Activated T-cell treated with anti-CD3 and anti-CD28 coated beads, Interleukin-2, amount 50 U/mL, for 24 hours (primary cell): Measurements from ENCODE around the gene KLHDC4.
"Not testable (repeated sequence)": the region's sequence is repeated elsewhere in the genome, so short reads cannot be mapped to it uniquely, and the experiment has no call there.

ENCODE experiments used
- DNase-seq: peaks from one replicate; pipeline ENCODE4 v3.0.0-alpha.2; 2020
- H3K27ac Mint-ChIP-seq: 2 replicates; pipeline ENCODE4 v1.8.0; 2020; ENCODE audit warnings: mild to moderate bottlenecking, mixed read lengths
- H3K27me3 Mint-ChIP-seq: 2 replicates; pipeline ENCODE4 v1.8.0; 2020; ENCODE audit warnings: mixed read lengths
- H3K36me3 Mint-ChIP-seq: 2 replicates; pipeline ENCODE4 v1.8.0; 2020; ENCODE audit warnings: low read depth, mixed read lengths
- H3K4me1 Mint-ChIP-seq: 2 replicates; pipeline ENCODE4 v1.8.0; 2020; ENCODE audit warnings: low read depth, mixed read lengths
- H3K4me3 Mint-ChIP-seq: 2 replicates; pipeline ENCODE4 v1.8.0; 2020; ENCODE audit warnings: mild to moderate bottlenecking, moderate library complexity, mixed read lengths
- H3K9me3 Mint-ChIP-seq: 2 replicates; pipeline ENCODE4 v1.8.0; 2020; ENCODE audit warnings: mixed read lengths

The KLHDC4 gene

DNA sequence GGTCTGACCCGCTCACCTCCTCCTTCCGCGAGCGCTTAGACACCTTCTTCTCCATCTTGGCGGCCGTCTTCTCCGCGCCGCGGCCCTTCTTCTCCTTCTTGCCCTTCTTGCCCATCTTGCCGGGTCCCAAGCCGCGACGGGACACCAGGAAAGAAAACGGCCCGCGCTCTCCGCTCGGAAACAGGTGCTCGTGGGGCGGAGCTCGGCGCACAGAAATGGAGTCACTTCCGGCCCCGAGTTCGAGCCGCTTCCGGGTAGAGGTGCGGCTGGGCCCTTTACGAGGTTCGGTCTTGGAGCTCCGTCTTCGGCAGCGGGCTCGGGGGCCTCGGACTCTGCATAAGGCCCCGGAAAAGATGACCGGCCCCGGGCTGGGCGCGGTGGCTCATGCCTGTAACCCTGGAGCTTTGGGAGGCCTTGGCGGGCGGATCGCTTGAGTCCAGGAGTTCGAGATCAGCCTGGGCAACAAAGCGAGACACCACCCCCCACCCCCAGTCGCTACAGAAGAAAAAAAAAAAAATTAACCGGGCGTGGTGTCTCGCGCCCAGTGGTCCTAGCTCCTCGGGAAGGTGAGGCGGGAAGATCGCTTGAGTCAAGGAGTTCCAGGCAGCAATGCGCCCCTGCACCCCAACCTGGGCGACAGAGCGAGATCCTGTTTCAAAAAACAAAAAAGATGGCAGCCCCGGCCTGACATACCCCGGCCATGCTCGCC is at the start of gene KLHDC4:
Gene KLHDC4 (minus strand): TSS at position 211 of the 709 bp plus-strand sequence. CDS start 96 bp downstream, at position 115.
- Mint-ChIP-seq H3K36me3 (peaks cover 48% of the 10 kb centered on the region), H3K4me3 (peak within 1 kb of the TSS; percentile 99), H3K27me3 (no peaks in the 10 kb centered on the region), H3K4me1 (peaks cover 42% of the 10 kb centered on the region), H3K9me3 (no peaks in the 10 kb centered on the region), H3K27ac (peak within 1 kb of the TSS; percentile 99)
- DNase-seq: peak; percentile 93

DNA sequence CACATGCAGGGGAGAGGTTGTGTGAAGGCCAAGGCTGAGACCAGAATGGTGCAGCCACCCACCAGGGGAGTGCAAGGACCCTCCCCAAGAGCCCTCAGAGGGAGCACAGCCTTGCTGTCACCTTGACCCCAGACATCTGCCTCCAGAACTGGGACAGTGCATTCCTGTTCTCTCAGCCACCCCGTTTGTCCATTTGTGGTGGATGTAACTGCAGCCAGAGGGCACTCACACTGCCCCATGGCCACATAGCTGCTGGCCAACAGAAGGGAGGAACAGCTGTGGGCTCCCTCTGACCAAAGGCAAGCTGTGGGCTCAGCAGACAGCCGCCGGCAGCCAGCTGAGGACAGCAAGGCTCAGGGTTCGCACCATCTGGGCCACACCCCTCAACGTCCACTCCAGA is 49.8 kb upstream of the KLHDC4 start:
- H3K4me1 Mint-ChIP-seq: peaks cover 4% of the 10 kb centered on the region
- peaks cover 3% of the 10 kb centered on the region for H3K27me3 Mint-ChIP-seq
- peaks cover 22% of the 10 kb centered on the region for H3K9me3 Mint-ChIP-seq
- peak overlapping the region; percentile 35 for H3K27ac Mint-ChIP-seq
- no peak overlapping the region for H3K4me3 Mint-ChIP-seq
- H3K36me3 Mint-ChIP-seq: no peaks in the 10 kb centered on the region
- no peak for DNase-seq

- Mint-ChIP-seq H3K4me1 (peaks cover 23% of the 10 kb centered on the region), H3K36me3 (no peaks in the 10 kb centered on the region), H3K4me3 (no peak overlapping the region), H3K9me3 (peaks cover 7% of the 10 kb centered on the region), H3K27me3 (peaks cover 3% of the 10 kb centered on the region), H3K27ac (peak overlapping the region; percentile 3)
- no peak for DNase-seq
Measured at GRCh38 chr16:87812200-87812656, 46.4 kb upstream of the KLHDC4 start.

DNA sequence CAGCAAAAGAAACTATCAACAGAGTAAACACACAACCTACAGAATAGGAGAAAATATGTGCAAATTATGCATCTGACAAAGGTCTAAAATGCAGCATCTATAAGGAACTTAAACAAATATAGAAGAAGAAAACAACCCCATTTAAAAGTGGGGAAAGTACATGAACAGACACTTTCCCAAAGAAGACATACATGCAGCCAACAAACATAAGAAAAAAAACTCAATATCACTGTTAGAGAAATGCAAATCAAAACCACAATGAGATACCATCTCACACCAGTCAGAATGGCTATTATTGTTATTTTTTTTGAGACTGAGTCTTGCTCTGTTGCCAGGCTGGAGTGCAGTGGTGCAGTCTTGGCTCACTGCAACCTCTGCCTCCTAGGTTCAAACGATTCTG is 45.7 kb upstream of the KLHDC4 start:
- not testable (repeated sequence) for DNase-seq, H3K36me3 Mint-ChIP-seq, H3K9me3 Mint-ChIP-seq, H3K27ac Mint-ChIP-seq, H3K4me3 Mint-ChIP-seq, H3K27me3 Mint-ChIP-seq
- H3K4me1 Mint-ChIP-seq: peaks cover 31% of the 10 kb centered on the region

- Mint-ChIP-seq H3K27ac (peak overlapping the region; percentile 52), H3K4me1 (peaks cover 39% of the 10 kb centered on the region), H3K9me3 (no peaks in the 10 kb centered on the region), H3K36me3 (peaks cover 3% of the 10 kb centered on the region), H3K4me3 (no peak overlapping the region), H3K27me3 (peaks cover 3% of the 10 kb centered on the region)
- no peak for DNase-seq
Measured at GRCh38 chr16:87809150-87809902, 43.5 kb upstream of the KLHDC4 start.

- no peaks in the 10 kb centered on the region for H3K9me3 Mint-ChIP-seq
- peak overlapping the region; percentile 23 for H3K27ac Mint-ChIP-seq
- no peak overlapping the region for H3K4me3 Mint-ChIP-seq
- H3K4me1 Mint-ChIP-seq: peaks cover 39% of the 10 kb centered on the region
- peaks cover 3% of the 10 kb centered on the region for H3K27me3 Mint-ChIP-seq
- H3K36me3 Mint-ChIP-seq: peaks cover 3% of the 10 kb centered on the region
- no peak for DNase-seq
Measured at GRCh38 chr16:87808108-87808507, 42.3 kb upstream of the KLHDC4 start.

DNA sequence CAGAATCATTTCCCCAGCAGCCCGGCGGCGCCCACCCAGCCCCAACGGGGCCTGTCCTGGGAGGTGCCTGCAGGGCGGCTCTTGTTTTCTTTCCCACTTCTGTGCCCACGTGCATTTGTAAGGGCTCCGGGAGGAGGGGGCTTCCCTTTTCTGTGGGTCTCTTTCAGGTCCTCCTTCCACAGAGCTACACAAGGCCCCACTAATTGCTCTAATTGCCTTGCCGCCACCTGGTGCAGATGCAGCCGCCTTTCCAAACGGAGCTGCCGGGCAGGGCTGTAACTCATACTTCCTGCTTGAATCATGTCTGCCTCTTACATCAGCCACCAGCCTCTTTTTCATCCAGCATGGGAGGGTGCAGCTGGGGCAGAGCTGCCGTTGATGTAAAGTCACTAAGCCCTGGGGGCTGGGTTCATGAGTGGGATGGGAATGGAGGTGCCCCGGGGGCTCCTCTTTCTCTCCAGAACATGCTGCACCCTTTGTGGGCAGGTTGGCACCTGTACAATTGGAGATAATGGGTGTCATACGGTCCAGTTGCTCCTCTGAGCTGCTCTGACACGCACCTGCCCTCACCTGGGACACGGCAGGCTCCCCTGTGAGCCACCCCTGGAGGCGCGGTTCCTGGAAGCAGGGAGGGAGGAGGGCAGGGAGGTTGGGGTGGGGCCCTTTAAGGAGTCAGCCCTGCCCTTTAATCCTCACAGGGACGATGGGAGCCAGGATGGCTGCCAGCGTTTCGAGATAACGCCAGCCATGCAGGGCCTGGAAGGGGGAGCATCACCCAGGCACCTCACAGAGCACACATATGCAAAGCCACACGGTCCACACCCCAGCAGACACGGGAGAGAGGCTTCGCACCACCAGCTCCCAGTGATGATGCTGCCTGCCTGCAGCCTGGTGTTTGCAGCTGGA is 41.1 kb upstream of the KLHDC4 start:
- peak overlapping the region; percentile 97 for H3K27ac Mint-ChIP-seq
- peak; percentile 76 for DNase-seq
- H3K4me3 Mint-ChIP-seq: peak overlapping the region; percentile 83
- H3K27me3 Mint-ChIP-seq: peaks cover 3% of the 10 kb centered on the region
- no peaks in the 10 kb centered on the region for H3K9me3 Mint-ChIP-seq
- peaks cover 39% of the 10 kb centered on the region for H3K4me1 Mint-ChIP-seq
- H3K36me3 Mint-ChIP-seq: peaks cover 3% of the 10 kb centered on the region

GRCh38 chr16:87806261-87806640 is 40.5 kb upstream of the KLHDC4 start:
- Mint-ChIP-seq H3K36me3 (peaks cover 3% of the 10 kb centered on the region), H3K27ac (peak overlapping the region; percentile 97), H3K4me1 (peaks cover 37% of the 10 kb centered on the region), H3K9me3 (no peaks in the 10 kb centered on the region), H3K4me3 (peak overlapping the region; percentile 83), H3K27me3 (peaks cover 2% of the 10 kb centered on the region)
- DNase-seq: no peak

DNA sequence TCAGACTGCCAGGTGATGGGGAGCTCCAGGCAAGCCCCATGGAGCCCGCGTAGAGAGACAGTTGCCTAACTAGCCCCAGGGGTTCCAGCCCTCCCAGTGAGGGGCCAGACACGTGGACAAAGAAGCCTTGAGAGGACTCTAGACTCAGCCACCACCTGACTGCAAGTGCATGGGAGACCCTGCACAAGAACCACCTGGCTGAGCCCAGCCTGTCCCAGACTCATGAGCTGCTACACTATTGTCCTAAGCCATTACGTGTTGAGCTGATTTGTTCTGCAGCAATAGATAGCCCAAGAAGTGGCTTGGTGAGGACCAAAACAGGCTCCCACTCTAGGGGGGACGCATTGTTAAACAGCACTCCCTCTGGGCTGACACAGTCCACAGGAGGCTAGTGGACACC is 37.6 kb upstream of the KLHDC4 start:
- H3K27me3 Mint-ChIP-seq: no peaks in the 10 kb centered on the region
- H3K4me3 Mint-ChIP-seq: no peak overlapping the region
- H3K36me3 Mint-ChIP-seq: peaks cover 3% of the 10 kb centered on the region
- H3K27ac Mint-ChIP-seq: no peak overlapping the region
- H3K4me1 Mint-ChIP-seq: peaks cover 20% of the 10 kb centered on the region
- no peak for DNase-seq
- no peaks in the 10 kb centered on the region for H3K9me3 Mint-ChIP-seq

GRCh38 chr16:87802670-87803069 is 36.9 kb upstream of the KLHDC4 start:
- Mint-ChIP-seq H3K4me3 (no peak overlapping the region), H3K4me1 (peaks cover 20% of the 10 kb centered on the region), H3K27ac (no peak overlapping the region), H3K36me3 (peaks cover 3% of the 10 kb centered on the region), H3K27me3 (no peaks in the 10 kb centered on the region), H3K9me3 (no peaks in the 10 kb centered on the region)
- DNase-seq: no peak

- no peak overlapping the region for H3K4me3 Mint-ChIP-seq
- H3K9me3 Mint-ChIP-seq: no peaks in the 10 kb centered on the region
- H3K27me3 Mint-ChIP-seq: no peaks in the 10 kb centered on the region
- peaks cover 3% of the 10 kb centered on the region for H3K36me3 Mint-ChIP-seq
- no peak overlapping the region for H3K27ac Mint-ChIP-seq
- no peak for DNase-seq
- H3K4me1 Mint-ChIP-seq: peaks cover 11% of the 10 kb centered on the region
Measured at GRCh38 chr16:87801679-87802259, 36.0 kb upstream of the KLHDC4 start.

- Mint-ChIP-seq H3K27ac (no peak overlapping the region), H3K4me3 (no peak overlapping the region), H3K27me3 (no peaks in the 10 kb centered on the region), H3K9me3 (no peaks in the 10 kb centered on the region), H3K4me1 (no peaks in the 10 kb centered on the region), H3K36me3 (no peaks in the 10 kb centered on the region)
- DNase-seq: no peak
Measured at GRCh38 chr16:87800497-87800896, 34.7 kb upstream of the KLHDC4 start.

DNA sequence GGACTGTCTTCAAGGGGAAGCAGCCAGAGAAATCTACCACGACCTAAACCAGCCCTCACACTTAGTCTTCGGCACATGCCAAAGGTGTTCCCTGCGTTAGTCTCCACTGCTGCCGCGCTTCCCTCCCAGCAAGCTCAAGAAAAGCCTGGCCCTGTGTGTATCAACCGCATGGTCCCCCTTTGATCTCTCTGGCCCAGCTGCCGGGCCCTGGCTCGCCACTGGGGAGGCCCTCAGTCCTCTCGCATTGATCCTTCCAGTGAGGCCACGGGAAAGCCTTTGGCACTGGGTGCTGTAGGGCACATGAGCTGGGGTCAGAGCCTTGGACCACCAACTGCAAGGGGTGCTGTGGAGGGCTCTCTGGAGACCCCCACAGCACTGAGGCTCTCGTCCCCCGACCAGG is 29.6 kb upstream of the KLHDC4 start:
- no peaks in the 10 kb centered on the region for H3K4me1 Mint-ChIP-seq
- H3K9me3 Mint-ChIP-seq: no peaks in the 10 kb centered on the region
- H3K27ac Mint-ChIP-seq: no peak overlapping the region
- H3K27me3 Mint-ChIP-seq: no peaks in the 10 kb centered on the region
- no peak overlapping the region for H3K4me3 Mint-ChIP-seq
- DNase-seq: no peak
- no peaks in the 10 kb centered on the region for H3K36me3 Mint-ChIP-seq

DNA sequence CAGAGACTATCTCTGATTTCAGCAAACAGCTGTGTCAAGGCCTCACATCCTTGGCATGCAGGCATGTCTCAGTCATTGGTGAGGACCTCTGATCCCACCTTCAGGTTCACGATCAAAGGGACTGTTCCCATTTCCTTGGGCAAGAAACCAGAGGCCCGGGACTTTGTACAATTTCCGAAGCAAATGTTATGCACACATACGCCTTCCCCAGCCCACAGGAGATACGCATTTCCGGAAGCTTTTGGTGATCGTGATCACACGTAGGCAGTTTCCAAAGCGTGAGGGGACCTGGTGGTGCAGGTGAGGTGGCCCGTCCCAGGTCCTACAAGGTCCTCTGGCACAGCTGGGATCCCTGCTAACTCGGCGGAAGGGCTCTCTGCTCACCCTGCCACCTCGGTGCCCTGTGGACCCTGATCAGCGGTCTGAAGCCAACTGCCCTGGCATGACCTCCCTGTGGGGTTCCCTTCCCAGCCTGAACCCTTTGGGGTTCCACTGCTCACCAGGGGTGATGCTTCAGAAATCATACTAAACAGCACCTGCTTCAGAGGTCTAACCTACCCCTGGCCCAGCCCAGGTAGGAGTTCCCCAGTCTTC is 28.8 kb upstream of the KLHDC4 start:
- H3K27ac Mint-ChIP-seq: no peak overlapping the region
- H3K4me1 Mint-ChIP-seq: no peaks in the 10 kb centered on the region
- H3K27me3 Mint-ChIP-seq: no peaks in the 10 kb centered on the region
- no peaks in the 10 kb centered on the region for H3K9me3 Mint-ChIP-seq
- no peak overlapping the region for H3K4me3 Mint-ChIP-seq
- no peak for DNase-seq
- H3K36me3 Mint-ChIP-seq: no peaks in the 10 kb centered on the region
